Measurements from ENCODE around the gene UBLCP1.
"Not testable (repeated sequence)": the region's sequence is repeated elsewhere in the genome, so short reads cannot be mapped to it uniquely, and the experiment has no call there.

Gene UBLCP1

DNA sequence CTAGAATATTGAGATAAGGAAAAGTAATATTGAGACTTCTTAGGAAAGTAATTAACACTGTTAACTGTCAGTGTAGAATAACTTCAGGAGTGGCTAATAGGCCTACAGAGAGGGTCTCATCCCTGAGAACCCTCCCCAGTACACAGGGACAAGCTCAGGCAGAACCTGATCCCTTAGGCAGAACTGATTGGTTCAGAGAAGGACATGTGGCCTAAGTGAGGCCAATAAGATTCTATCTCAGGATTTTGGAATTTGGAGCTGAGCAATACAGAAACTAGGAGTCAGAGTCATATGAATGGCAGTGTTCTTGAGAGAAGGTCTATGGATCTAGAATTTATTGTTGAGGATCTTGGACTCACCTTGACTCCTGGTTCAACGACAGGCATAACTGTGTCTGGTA lies 10.9 kb upstream of the UBLCP1 start:
- no peak for DNase-seq

DNA sequence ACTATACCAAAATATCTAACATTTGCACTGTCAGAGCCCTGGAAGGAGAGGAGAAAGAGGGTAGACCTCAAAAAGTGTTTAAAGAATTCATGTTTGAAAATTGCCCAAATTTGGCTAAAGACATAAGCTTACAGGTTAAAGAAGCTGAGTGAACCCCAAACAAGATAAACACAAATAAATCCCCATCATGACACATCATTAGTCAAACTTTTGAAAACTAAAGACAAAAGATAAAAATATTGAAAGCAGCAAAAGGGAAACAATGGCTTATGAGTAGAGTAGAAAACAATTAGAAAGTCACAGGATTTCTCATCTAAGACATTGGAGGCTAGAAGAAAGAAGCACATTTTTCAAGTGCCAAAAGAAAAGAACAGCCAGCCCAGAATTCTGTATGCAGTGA lies 6.1 kb upstream of the UBLCP1 start:
- DNase-seq, result no peak

DNA sequence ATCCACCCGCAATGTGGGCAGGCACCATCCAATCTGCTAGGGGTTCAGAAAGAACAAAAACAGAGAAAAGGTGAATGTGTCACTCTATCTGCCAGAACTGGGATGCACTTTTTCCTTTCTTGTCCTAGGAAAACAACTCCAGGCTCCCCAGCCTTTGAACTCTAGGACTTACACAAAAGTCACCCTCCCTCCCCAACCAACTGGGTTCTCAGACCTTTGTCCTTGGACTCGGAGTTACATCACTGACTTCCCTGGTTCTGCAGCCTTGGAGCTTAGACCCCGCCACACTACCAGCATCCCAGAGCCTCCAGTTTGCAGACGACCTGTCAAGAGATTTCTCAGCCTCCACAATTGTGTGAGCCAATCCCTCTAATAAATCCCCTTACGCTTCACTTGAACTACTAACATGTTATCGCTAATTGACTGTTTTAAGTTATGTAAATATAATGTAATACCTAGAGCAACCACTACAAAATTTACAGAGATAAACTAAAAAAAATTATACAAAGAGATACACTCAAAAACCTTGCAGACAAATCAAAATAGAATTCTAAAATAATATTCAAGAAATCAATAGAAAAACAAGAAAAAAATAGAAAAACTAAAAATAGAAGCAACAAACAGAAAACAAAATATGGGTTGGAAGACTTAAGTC lies 5.3 kb upstream of the UBLCP1 start:
- DNase-seq, result no peak

DNA sequence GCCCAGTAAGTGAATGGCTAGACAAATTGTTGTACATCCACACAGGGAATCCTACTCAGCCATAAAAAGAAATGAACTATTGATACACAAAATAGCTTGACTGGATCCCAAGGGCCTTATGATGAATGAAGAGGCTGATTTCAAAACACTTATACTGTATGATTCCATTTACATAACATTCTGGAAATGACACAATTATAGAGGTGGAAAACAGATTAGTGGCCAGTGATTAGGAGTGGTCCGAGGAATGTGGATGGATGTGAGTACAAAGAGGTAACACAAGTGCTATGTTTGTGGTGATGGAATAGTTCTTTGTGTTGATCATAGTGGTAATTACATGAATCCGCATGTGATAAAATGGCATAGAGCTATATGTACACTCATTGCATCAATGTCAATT lies 4.7 kb upstream of the UBLCP1 start:
- no peak for DNase-seq

DNA sequence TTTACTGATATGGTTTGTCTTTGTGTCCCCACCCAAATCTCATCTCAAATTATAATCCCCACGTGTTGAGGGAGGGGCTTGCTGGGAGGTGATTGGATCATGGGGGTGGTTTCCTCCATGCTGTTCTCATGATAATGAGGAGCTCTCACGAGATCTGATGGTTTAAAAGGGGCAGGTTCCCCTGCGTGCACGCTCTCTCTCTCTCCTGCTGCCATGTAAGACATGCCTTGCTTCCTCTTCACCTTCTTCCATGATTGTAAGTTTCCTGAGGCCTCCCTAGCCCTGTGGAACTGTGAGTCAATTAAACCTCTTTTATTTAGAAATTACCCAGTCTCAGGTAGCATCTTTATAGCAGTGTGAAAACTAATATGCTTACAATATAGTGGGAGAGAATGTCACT lies 2.9 kb upstream of the UBLCP1 start:
- not testable (repeated sequence) for DNase-seq

DNA sequence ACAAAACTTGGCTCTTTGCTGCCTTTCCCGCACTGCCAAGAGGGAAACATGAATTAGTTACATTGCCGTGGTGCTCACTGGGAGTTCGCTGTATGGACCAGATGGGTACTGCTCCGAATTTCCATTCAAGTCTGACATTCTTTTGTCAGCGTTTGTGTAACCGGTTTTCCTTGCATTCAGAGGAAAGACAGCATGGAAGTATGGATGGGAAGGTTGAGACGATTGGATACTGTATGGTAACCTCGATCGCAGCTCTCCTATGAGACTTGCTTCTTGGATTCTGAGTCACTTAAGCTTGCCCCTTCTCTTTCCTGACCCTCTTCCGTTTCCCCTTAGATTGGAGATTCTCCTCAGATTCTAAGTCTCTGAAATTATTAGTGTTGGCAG lies 625 bp upstream of the UBLCP1 start:
- no peak for DNase-seq

DNA sequence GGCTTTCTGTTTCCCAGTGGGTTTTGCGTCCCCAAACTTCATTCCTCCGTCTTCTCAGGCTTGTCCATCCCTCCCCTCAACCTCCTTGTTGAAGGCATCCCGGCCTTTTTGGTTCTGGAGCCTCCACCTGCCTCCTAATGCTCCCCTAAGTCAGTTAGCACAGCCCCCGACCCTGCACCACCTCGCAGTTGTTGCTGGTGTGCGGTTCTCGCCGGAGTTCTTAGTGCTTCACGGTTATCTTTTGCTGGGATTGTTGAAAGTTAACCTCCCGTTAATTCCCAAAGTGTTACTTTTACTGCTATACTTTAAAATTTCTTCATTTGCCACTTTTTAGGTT lies 447 bp downstream of the UBLCP1 start:
- DNase-seq, result no peak

DNA sequence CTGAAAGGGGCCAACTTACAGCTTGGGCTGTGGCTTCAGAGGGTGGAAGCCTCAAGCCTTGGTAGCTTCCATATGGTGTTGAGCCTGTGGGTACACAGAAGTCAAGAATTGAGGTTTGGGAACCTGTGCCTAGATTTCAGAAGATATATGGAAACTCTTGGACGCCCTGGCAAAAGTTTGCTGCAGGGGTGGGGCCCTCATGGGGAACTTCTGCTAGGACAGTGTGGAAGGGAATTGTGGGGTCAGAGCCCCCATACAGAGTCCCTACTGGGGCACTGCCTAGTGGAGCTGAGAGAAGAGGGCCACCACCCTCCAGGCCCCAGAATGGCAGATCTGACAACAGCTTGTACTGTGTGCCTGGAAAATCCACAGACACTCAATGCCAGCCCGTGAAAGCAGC lies 3.7 kb downstream of the UBLCP1 start:
- DNase-seq, result not testable (repeated sequence)

DNA sequence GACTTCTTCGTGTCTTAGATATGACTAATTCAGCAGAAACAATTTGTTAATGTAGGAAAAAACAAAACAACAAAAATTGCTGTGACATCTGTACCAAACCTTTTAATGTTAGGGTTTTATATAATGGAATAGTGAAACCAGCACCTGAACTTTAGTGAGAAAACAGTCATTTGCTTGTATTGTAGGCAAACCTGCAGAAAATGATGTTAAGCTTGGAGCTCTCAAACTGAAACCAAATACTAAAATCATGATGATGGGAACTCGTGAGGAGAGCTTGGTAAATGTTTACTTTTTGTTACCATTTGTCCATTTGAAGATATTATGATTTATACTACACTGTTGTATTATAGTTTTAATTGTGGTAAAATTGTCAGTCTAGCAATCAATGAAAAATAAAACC lies 6.6 kb downstream of the UBLCP1 start:
- no peak for DNase-seq

DNA sequence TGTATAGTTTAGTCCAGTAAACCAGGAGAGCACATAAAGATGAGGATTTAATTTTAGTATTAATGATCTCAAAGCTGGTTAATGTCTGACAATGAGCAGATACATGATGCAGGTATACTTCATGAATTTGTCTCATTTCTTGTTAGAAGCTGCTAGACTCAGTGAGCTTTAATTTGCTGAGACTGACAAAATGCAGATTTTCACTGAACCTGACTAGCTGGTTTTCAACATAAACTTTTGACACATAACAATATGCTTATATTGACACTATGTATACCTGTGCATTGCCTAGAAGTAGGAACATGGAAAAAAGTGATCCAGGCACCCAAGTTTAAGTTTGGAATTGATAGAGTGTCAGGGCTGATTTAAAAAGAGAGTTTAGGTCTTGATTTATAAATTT lies 10.8 kb downstream of the UBLCP1 start:
- DNase-seq, result no peak

DNA sequence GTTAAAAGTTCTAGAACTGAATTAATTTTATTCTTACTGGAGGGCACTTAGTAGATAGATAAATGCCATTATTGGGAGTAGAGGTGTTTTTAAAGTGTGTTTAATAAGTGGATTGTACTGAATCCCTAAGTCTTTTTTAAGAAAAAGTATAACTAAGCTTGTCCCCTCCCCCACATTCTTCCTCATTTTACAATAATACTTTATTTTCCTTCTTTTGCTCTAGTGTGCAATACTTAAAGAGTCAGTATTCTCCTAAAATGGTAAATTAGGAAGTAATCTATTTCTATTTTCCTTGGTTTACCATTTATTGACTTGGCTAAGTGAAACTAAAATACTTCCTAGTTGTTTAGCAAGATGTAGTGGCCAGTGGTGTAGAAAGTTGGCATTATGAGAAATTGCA lies 11.6 kb downstream of the UBLCP1 start:
- DNase-seq, result peak; percentile 21 to 33 (median 31)

DNA sequence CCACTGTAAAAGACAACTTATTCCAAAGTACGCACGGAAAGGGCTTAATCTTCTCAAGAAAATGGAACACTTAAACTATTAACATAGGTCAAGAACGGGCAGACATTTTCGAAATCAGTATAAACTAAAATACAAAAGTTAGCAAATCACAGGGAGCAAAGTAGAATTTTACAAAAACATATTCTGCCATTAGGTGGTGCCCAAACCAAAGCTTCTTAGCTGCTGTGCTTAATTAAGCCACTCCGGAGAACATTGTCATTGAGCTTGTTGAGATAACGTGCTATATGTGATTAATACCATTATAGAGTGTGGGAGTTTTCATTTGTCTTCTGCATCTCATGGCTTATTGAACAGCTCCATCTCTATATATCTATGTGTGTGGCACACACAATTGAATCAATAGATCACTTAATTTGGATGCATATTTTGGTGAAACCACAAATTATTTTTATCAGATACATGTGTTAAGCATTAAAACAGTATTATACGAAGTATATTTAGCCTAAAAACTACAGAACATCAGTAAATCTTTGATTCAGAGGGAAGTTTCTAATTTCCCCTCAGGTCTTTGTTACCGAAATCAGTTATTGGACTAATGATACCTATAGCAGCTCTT lies 23.4 kb downstream of the UBLCP1 start:
- DNase-seq, result peak; percentile 54 to 72 (median 69)

DNA sequence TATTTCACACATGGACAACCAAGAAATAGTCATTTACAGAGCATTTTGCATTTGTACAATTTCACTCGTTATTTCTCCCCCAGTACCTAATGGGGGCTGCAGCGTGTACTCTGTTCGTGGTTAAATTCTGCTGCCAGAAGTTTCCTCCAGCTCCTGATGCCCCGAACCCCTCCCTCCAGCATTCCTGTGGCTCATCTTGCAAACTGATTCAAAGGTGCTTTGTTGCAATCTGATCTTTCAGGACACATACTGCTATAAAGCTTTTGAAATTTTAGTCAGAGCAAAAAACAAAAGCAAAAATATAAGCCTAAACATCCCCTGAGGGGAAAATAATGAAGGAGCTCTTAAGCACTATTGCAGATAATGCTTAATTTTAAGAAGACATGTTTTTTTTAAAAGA lies 27.7 kb downstream of the UBLCP1 start:
- DNase-seq, result no peak

DNA sequence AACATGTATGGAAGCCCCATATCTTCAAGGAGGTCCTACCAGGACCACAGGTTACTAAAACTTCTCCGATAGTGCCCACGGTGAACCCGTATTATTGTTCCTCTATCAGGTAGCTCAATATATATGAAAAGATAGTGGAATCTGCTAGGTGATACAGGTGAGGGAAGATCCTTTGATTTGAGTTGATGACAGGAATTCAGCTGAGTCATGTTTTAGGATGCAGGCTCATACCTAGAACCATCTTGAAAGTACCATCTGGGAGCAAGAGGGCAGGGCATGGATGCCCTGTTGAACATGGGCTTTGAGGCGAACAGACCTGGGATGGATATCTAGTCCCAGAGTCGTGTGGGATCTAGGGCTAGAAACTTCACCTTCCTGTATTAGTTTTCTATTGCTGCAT lies 31.8 kb downstream of the UBLCP1 start:
- no peak for DNase-seq

DNA sequence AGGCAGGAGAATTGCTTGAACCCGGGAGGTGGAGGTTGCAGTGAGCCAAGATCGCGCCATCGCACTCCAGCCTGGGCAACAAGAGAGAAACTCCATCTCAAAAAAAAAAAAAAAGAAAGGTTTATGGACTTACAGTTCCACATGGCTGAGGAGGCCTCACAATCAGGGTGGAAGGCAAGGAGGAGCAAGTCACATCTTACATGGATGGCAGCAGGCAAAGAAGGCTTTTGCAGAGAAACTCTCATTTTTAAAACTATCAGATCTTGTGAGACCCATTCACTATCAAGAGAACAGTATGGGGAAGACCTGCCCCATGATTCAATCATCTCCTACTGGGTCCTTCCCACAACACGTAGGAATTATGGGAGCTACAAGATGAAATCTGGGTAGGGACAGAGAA lies 34.2 kb downstream of the UBLCP1 start:
- not testable (repeated sequence) for DNase-seq

DNA sequence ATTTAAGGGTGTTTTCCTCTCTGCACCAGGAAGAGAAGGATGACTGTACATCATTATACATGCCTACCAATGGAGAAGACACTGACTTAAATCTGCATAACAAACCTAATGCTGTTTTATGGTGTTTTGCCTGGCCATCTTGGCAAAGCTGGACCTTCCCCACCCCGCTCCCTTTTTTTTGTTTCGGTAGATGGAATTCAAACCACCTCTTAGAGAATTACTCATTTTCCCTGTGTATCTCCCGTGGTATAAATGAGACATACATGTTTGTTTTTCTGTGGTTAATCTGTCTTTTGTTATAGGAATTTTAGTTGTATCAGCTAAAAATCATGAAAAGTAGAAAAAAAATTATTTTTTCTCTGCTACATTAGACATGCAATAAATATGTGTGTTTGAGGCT lies 38.4 kb downstream of the UBLCP1 start:
- DNase-seq, result no peak

DNA sequence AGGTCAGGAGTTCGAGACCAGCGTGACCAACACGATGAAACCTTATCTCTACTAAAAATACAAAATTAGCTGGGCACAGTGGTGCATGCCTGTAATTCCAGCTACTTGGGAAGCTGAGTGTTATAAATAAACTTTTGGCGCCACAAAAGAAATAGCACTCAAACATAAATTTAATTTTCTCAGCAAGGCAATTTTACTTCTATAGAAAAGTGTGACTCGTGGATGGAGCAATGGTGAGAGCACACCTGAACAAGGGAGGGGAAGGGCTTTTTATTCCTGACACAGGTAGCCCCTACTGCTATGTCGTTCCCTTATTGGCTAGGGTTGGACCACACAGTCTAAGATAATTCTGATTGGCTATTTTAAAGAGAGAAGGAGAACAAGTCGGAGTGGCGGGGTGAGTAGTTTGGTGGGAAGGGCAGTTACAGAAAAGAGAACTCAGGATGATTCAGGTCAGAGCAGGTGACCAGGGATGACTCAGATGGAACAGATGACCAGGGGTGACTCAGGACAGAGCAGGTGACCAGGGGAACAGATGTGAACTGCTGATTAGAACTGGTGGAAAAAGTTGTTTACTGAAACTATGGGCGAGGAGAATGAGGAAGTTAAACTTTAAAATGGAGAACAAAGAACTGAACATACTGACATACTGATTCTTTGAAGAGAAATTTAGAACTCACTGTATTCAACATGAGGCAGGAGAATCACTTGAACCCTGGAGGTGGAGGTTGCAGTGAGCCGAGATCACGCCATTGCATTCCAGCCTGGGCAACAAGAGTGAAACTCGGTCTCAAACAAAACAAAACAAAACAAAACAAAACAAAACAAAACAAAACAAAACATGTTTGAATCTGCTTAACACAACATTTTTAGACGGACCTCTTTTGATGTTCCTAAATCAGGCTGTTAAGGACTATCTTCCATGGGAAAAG lies 39.1 kb downstream of the UBLCP1 start:
- DNase-seq, result peak; percentile 33 to 35 (median 35)

DNA sequence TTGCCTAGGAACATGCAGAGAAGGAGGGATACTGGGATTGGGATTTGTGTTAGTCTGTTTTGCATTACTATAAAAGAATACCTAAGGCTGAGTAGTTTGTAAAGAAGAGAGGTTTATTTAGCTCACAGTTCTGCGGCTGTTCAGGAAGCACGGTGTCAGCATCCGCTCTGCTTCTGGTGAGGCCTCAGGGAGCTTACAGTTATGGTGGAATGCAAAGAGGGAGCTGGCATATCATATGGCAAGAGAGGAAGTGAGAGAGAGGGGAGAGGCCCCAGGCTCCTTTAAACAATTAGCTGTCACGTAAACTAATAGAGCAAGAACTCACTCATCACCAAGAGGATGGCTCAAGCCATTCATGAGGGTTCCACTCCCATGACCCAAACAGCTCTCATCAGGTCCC lies 40.2 kb downstream of the UBLCP1 start:
- no peak for DNase-seq

DNA sequence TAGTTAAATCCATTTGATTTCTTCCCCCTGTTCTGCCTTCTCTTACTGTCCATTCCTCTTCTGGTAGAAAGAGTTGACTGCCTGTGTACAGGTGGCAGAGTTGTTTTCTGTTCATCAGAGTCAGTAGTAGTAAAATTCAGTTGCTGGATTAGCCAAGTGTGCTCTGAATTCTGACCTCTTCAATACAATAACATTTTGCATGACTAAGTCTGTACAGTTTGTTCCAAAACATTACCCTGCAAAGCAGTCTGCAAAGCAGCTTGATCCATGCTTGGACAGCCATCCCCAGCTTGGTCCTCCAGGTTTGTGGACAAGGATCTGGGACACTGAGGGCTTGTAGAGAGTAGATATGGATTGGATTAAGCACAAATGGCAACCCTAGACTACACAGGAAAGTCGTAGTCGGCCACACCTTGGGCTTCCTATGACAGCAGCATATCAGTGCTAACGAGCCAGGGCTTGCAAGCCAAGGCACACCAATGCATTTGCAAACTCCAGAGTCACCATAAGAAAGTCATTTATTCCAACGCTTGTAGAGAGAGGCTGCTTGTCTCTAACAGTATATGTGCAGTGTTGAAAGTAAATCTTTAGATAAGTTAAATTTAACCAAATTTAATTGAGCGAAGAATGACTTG lies 42.0 kb downstream of the UBLCP1 start:
- no peak for DNase-seq

DNA sequence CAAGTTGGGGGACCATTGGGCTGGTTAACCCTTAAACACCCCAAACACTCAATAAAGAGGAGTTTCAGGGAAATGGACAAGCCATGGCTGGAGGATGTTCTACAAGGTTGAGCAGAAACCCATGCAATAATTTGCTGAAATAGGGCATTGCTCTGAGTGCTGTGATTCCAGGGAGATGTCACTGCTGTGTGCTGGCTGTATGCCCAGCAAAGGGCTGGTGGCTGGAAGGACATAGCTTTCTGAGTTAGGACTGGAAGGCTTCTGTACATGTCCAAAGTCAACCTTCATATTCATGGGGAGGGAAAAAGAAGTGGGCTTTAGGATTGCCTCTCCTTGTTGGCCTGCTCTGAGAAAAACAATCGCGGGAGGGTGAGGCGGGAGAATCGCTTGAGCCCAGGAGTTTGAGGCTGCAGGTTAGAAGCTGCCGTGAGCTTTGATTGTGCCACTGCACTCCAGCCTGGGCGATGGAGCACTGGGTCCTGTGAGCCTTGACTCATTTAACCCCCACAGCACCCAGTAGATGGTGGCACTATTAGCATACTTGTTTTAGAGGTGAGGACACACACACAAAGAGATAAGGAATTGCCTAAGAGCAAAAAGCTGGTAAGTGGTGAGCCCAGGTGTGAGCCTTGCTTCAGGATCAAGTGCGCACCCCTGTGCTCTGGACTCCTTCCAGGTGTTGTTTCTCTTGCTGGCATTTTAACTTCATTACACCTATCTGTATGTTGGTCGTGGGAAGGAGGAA lies 46.8 kb downstream of the UBLCP1 start:
- DNase-seq, result no peak

DNA sequence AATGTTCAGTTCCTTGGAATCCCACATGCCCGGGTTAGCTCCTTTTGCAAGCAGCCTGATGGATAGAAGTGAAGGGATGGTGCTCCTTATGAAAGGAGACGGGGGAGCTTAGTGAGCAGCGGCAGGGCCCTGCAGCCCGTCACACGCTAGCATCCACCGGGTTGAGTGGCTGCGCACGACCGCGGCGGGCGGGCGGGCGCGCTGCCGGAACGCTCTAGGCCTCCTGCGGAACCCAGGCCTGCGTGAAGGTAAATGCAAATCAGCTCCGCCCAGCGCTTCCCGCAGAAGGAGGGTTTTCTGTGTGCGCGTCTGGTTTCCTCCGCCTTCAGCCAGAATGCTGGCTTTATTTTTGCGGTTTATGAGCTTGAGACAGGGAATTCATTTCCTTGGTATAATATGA lies 47.4 kb downstream of the UBLCP1 start:
- DNase-seq, result peak in 1 of 3 donors; percentile 25

DNA sequence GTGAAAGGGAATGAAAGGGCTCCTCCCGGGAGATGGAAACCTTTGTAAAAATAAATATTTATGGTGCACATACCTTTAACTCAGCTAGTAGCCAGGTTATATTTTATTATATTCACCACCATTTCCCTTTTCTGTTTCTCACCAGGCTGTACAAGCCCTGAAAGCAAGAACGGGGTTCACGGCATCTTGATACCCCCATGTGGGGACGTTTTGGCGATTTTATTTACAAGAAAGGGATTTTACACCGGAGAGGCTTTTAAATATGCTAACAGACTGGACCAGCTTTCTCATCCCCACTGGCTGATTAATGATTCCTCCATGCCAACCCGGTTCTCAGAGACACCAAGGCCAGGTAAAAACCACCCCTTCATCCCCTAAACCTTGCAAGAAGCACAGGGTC lies 48.0 kb downstream of the UBLCP1 start:
- DNase-seq, result no peak

DNA sequence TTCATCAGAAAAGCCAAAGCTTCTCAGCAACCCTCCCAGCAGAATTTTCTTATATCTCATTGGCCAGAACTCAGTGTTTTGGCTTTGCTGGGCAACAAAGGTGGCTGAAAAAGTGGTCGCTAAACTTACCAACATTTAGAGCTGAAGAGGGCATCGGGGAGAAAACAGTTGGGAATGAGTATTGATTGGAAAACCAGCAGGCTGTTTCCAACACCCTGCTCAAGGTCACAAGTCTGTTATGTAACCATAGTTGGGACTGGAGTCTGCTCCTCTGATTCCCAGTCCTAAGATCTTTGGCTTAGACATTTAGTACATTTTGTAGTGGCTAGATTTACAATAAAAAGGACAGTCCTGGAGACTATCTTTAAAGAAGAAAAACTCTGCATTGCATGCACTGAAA lies 50.1 kb downstream of the UBLCP1 start:
- DNase-seq, result no peak

Data from suppressor macrophage treated with lipopolysaccharide for 1 hour (primary cell).